ENCODE results near the gene CDK5R2. TPM values are rescaled to one million over a fixed set of nuclear protein-coding genes. Genes with fewer than 3 reads are reported as not detected.

Gene CDK5R2
- total RNA-seq (2021; ENCODE audit: unreplicated experiment) (1.3 TPM), Bru-seq, nascent RNA (percentile 30 among the genes with signal in this experiment), BruChase-seq, experiment 1, labeled RNA remaining after a 2-hour chase (percentile 41 among the genes with signal in this experiment), BruChase-seq, experiment 2, labeled RNA remaining after a 6-hour chase (percentile 17 among the genes with signal in this experiment)
- polyA plus RNA-seq (2012; ENCODE audit: insufficient read length): 1.8 TPM
- long read RNA-seq, partial matches to known transcripts: 0 of 2 reads
- long read RNA-seq, other reads (novel, unspliced or antisense): 0 of 2 reads

- peak within 1 kb of the TSS; percentile 62 to 65 for H3K4me3 ChIP-seq (ENCODE audit: low read depth in 2 of 2, low read length in 2 of 2)
- POLR2A ChIA-PET: no interaction called here
- DNase-seq (ENCODE audit: low read depth, low spot score): peak; percentile 46
- H3K36me3 ChIP-seq (ENCODE audit: control insufficient read depth, insufficient read depth, low read length): no peaks in the 10 kb centered on the region
- intact Hi-C loops (cut with micrococcal nuclease; ENCODE audit: unreplicated experiment) (no loop called here), in situ Hi-C loops (cut with HindIII; ENCODE audit: low pct_unique_long_range_greater_than_20kb, low sequenced_read_pairs) (no loop called here)
- H3K4me1 ChIP-seq (ENCODE audit: control insufficient read depth, insufficient read depth, low read length): 0 out of 2 replicates have a peak, but pooled peaks cover 4% of the 10 kb centered on the region
- H3K27ac ChIP-seq (ENCODE audit: low read length): peak within 1 kb of the TSS; percentile 73
- peak; percentile 97 for ATAC-seq
- no peaks in the 10 kb centered on the region; the same call in 1 of the 2 replicates for H3K27me3 ChIP-seq (ENCODE audit: control insufficient read depth, insufficient read depth, low read length)
- no TSS peak for BruUV-seq (replicated peaks)
- TF ChIP-seq POLR2AphosphoS5 (IDR thresholded peaks at IDR 0.05; ENCODE audit: low read depth, low read length) (no peak), SIN3A (IDR thresholded peaks at IDR 0.05; ENCODE audit: borderline replicate concordance, insufficient read depth, low read depth, low read length) (no peak), CTCF (IDR thresholded peaks at IDR 0.05) (no peak), TCF7L2 (IDR thresholded peaks at IDR 0.05; ENCODE audit: low read depth, low read length) (no peak), REST (IDR thresholded peaks at IDR 0.05; ENCODE audit: insufficient read depth in 1 of 2, low read depth in 2 of 2, low read length in 1 of 2) (no peak)
- CTCF ChIA-PET: interaction anchor here (0.5 to 1.2 kb wide), 5 partner anchors 21 to 160 kb away, joined by 3 to 8 read pairs (median 5); no protein-coding TSS in a partner anchor
- no peaks in the 10 kb centered on the region for H3K9me3 ChIP-seq (ENCODE audit: control insufficient read depth, insufficient read depth, low read depth, low read length)
Measured at GRCh38 chr2:218959141-218959731, at the start of gene CDK5R2. CDK5R2 (plus strand) TSS chr2:218959666; CDS start chr2:218959821, 155 bp downstream.

GRCh38 chr2:218910741-218911140, 48.7 kb upstream of the CDK5R2 start:
- CTCF ChIA-PET: no interaction called here
- in situ Hi-C loops (cut with HindIII; ENCODE audit: low pct_unique_long_range_greater_than_20kb, low sequenced_read_pairs) (no loop called here), intact Hi-C loops (cut with micrococcal nuclease; ENCODE audit: unreplicated experiment) (no loop called here)
- POLR2A ChIA-PET: no interaction called here
- Histone ChIP-seq H3K36me3 (ENCODE audit: control insufficient read depth, insufficient read depth, low read length) (no peaks in the 10 kb centered on the region), H3K9me3 (ENCODE audit: control insufficient read depth, insufficient read depth, low read depth, low read length) (no peaks in the 10 kb centered on the region), H3K27ac (ENCODE audit: low read length) (peak overlapping the region; percentile 58; the same call in 1 of the 2 replicates), H3K4me3 (ENCODE audit: low read depth in 2 of 2, low read length in 2 of 2) (no peak overlapping the region), H3K4me1 (ENCODE audit: control insufficient read depth, insufficient read depth, low read length) (peaks cover 11% of the 10 kb centered on the region), H3K27me3 (ENCODE audit: control insufficient read depth, insufficient read depth, low read length) (no peaks in the 10 kb centered on the region)
- ATAC-seq (no peak), DNase-seq (ENCODE audit: low read depth, low spot score) (no peak)
- BruUV-seq (replicated peaks): no TSS peak
- TF ChIP-seq CTCF (IDR thresholded peaks at IDR 0.05) (no peak), SIN3A (IDR thresholded peaks at IDR 0.05; ENCODE audit: borderline replicate concordance, insufficient read depth, low read depth, low read length) (no peak), POLR2AphosphoS5 (IDR thresholded peaks at IDR 0.05; ENCODE audit: low read depth, low read length) (no peak), REST (IDR thresholded peaks at IDR 0.05; ENCODE audit: insufficient read depth in 1 of 2, low read depth in 2 of 2, low read length in 1 of 2) (no peak)

Data from Panc1 (cell line).